LNCAP (cell line): ENCODE measurements around the gene PLA2G2E.
A peak's percentile ranks its signal among the peaks of the same experiment; 100 is the strongest.

ENCODE experiments used
- TF ChIP-seq, protein P1 (sequence below): fragments of 450-650 bp; IDR thresholded peaks from 2 replicates; pipeline ENCODE4 v1.5.1; 2017; ENCODE audit warnings: mild to moderate bottlenecking

The PLA2G2E gene

DNA sequence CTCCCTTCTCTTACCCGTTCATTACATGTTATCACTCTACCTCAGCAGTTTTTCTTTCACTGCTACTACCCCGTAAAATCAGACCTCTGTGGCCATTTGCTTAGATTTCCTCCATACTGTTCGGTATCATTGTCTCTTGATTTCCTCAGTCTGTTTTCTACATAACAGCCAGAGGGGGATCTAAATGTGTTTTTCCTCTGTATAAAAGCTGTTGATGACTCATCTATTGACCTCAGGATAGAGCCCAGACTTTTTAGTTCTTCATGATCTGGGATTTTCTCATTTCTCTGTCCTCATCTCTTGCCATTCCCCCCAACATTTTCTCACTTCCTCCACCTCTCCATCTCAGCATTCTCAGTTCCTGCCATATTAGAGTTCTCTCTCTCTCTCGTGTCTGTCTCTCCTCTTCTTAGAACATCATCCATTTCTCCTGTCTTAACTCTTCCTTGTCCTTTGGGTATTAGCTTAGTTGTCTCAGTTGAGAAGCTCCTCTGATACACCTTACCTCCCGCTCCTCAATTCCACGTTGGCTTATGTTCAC, 30.7 kb downstream of the PLA2G2E start:
- TF ChIP-seq, protein P1, sequence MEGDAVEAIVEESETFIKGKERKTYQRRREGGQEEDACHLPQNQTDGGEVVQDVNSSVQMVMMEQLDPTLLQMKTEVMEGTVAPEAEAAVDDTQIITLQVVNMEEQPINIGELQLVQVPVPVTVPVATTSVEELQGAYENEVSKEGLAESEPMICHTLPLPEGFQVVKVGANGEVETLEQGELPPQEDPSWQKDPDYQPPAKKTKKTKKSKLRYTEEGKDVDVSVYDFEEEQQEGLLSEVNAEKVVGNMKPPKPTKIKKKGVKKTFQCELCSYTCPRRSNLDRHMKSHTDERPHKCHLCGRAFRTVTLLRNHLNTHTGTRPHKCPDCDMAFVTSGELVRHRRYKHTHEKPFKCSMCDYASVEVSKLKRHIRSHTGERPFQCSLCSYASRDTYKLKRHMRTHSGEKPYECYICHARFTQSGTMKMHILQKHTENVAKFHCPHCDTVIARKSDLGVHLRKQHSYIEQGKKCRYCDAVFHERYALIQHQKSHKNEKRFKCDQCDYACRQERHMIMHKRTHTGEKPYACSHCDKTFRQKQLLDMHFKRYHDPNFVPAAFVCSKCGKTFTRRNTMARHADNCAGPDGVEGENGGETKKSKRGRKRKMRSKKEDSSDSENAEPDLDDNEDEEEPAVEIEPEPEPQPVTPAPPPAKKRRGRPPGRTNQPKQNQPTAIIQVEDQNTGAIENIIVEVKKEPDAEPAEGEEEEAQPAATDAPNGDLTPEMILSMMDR = no peak

DNA sequence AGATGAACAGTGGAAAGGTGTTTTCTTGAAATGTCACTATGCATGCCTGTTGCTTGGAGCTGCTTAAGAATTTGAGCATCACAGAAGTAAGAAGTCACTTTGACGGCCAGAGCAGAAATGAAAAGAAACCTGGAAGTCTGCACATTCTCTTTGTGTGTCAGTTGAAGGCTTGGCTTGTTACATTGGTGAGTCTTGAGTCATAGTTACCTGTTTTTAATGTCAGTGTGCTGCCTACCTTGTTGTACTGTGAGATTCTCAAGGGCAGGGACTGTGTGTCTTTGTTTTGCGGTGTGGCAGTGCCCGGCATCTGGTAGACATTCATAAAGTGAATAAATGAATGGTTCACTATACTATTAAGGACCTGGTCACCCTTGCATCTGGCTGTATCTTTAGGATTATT, 31.3 kb downstream of the PLA2G2E start:
- TF ChIP-seq, protein P1 = no peak

DNA sequence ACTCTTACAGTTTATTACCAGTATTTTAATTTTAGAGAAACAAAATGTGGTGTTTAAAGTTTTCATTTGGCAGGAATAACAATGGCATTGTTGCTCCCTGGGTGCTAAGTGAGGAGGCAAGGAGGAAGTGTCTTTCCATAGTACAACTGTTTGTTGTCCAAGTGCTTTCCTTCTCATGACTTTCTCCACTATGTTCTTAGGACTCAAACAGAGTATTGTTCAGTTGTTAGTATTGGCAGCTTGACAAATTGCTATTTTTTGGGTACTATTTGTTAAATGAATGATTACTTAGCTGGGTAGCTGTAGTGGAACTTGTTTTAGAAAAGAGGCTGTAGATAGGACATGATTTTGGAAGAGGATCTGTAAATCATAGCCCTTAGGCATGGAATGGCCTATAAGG, 33.8 kb downstream of the PLA2G2E start:
- TF ChIP-seq, protein P1 = no peak

DNA sequence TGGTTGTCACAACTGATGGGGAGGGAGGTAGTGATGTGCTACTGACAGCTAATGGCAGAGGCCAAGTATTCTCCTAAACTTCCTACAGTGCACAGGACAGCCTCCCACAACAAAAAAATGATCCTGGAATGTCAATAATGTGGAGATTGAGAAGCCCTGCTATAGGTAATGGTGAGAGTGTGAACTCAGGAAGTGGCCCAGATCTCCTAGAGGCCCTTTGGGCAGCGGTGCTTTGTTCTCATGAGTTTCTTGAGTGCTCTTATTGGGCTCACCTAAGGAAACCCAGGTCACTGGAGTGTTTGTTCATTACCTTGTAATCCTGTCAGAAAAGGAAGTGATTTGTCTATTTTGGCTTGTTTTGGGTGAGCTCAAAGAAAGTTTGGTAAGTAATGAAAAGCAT, 35.3 kb downstream of the PLA2G2E start:
- TF ChIP-seq, protein P1 = no peak

DNA sequence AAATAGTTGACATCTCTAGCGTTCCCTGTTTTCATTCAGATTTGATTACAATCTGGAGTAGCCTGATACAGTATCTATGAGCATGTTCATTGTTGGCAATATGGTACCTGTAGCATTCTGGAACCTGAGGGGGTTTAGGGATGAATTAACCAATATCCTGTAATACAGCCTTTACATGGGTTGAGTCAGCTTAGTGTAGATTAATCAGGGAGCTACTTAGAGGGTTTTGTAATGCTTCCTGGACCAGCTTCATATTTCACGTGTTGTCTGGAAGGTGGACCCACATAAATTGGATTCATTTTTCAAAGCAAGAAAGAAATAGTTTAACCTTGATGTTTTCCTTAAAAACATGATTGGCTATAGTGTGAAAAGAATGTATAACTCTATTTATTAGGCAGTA, 37.6 kb downstream of the PLA2G2E start:
- TF ChIP-seq, protein P1 = no peak

DNA sequence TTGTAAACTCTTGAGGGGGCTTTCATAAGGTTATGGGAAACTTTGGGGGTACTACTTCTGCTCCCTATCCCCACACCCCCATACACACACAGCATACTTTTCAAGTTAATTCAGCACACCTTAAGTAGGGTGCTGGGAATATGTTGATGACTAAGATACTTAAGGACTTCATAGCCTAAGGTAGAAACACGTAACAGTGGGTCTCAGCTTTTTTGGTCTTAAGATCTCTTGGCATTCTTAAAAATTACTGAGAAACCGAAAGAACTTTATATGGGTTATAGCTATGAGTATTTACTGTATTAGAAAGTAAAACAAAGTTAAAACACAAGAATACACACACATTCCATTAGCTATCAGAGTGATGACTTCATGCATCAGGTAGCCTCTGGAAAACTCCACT, 39.1 kb downstream of the PLA2G2E start:
- TF ChIP-seq, protein P1 = no peak

DNA sequence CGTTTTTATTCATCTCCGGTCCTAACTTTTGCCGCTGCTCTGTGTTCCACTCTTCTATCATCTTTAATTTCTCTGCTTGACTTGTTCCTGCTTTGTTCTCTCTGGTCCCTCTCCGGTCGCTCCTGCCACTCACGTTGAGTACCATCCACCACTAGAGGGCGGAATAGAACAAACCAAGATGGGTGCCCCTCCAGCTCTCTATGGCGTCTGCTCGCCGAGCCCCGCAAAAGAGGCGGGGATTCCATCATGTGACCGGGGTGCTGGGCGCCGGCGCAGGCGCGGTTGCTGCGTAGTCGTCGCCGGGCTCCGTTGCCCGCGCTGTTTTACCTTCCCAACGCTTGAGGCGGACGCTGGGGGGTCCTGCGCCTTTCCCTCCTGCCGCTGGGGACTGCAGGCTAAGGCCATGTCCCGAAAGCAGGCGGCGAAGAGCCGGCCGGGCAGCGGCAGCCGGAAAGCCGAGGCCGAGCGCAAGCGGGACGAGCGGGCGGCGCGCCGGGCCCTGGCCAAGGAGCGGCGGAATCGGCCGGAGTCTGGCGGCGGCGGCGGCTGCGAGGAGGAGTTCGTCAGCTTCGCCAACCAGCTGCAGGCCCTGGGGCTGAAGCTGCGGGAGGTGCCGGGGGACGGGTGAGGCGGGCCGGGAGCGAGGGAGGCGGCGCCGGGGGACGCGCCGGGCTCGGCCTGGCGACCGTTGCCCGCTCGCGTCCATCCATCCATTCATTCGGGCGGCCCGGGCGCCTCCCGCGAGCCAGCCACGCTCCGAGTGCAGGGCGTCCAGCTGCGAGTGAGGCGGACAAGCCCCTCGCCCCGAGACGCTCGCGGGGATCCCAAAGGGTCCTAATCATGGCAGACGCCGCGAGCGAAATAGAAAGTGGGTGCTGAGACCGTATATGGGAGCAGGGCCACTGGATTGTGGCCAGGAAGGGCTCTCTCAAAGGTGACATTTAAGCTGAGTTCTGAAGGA, 41.0 kb downstream of the PLA2G2E start, which contains the start of gene OTUD3:
TSS of gene OTUD3 (plus strand) at position 285 of the 961 bp plus-strand sequence. CDS start at position 404, 119 bp downstream.
- TF ChIP-seq, protein P1 = peak; percentile 65
